ENCODE measurements around the gene SLC30A2.
A peak's percentile ranks its signal among the peaks of the same experiment; 100 is the strongest.

Gene SLC30A2

GRCh38 chr1:26023826-26024225 lies 22.1 kb downstream of the SLC30A2 start:
- Histone ChIP-seq H3K4me1 (ENCODE audit: control insufficient read depth in 1 of 2, insufficient read depth in 2 of 2, low read length in 2 of 2) (no peaks in the 10 kb centered on the region), H3K9me3 (ENCODE audit: control insufficient read depth in 1 of 2, low read length in 2 of 2) (no peaks in the 10 kb centered on the region), H3K4me3 (ENCODE audit: low read depth in 1 of 2, low read length in 2 of 2) (no peak overlapping the region), H3K27me3 (ENCODE audit: control insufficient read depth in 1 of 2, insufficient read depth in 2 of 2, low read length in 2 of 2) (no peaks in the 10 kb centered on the region), H3K9ac (ENCODE audit: low read depth in 1 of 2, low read length in 2 of 2) (no peak overlapping the region), H3K27ac (ENCODE audit: low read depth, low read length) (no peak overlapping the region), H3K36me3 (ENCODE audit: control insufficient read depth in 1 of 2, insufficient read depth in 2 of 2, low read length in 2 of 2) (no peaks in the 10 kb centered on the region)

- Histone ChIP-seq H3K9me3 (ENCODE audit: control insufficient read depth in 1 of 2, low read length in 2 of 2) (no peaks in the 10 kb centered on the region), H3K4me3 (ENCODE audit: low read depth in 1 of 2, low read length in 2 of 2) (no peak overlapping the region), H3K27ac (ENCODE audit: low read depth, low read length) (no peak overlapping the region), H3K27me3 (ENCODE audit: control insufficient read depth in 1 of 2, insufficient read depth in 2 of 2, low read length in 2 of 2) (no peaks in the 10 kb centered on the region), H3K36me3 (ENCODE audit: control insufficient read depth in 1 of 2, insufficient read depth in 2 of 2, low read length in 2 of 2) (no peaks in the 10 kb centered on the region), H3K4me1 (ENCODE audit: control insufficient read depth in 1 of 2, insufficient read depth in 2 of 2, low read length in 2 of 2) (no peaks in the 10 kb centered on the region), H3K9ac (ENCODE audit: low read depth in 1 of 2, low read length in 2 of 2) (no peak overlapping the region)
These were observed 22.9 kb downstream of the SLC30A2 start for GRCh38 chr1:26023009-26023408.

- Histone ChIP-seq H3K4me1 (ENCODE audit: control insufficient read depth in 1 of 2, insufficient read depth in 2 of 2, low read length in 2 of 2) (no peaks in the 10 kb centered on the region), H3K9ac (ENCODE audit: low read depth in 1 of 2, low read length in 2 of 2) (no peak overlapping the region), H3K27me3 (ENCODE audit: control insufficient read depth in 1 of 2, insufficient read depth in 2 of 2, low read length in 2 of 2) (no peaks in the 10 kb centered on the region), H3K36me3 (ENCODE audit: control insufficient read depth in 1 of 2, insufficient read depth in 2 of 2, low read length in 2 of 2) (no peaks in the 10 kb centered on the region), H3K27ac (ENCODE audit: low read depth, low read length) (no peak overlapping the region), H3K4me3 (ENCODE audit: low read depth in 1 of 2, low read length in 2 of 2) (no peak overlapping the region), H3K9me3 (ENCODE audit: control insufficient read depth in 1 of 2, low read length in 2 of 2) (no peaks in the 10 kb centered on the region)
These were observed 23.5 kb downstream of the SLC30A2 start for GRCh38 chr1:26022404-26022779.

GRCh38 chr1:26021647-26022403 lies 24.1 kb downstream of the SLC30A2 start, which contains the start of gene EXTL1:
Gene EXTL1 (plus strand): TSS chr1:26021775. CDS start chr1:26022647, 872 bp downstream.
- Histone ChIP-seq H3K9ac (ENCODE audit: low read depth in 1 of 2, low read length in 2 of 2) (no peak within 1 kb of the TSS), H3K27me3 (ENCODE audit: control insufficient read depth in 1 of 2, insufficient read depth in 2 of 2, low read length in 2 of 2) (no peaks in the 10 kb centered on the region), H3K4me3 (ENCODE audit: low read depth in 1 of 2, low read length in 2 of 2) (peak within 1 kb of the TSS in 1 of 2 donors; percentile 22), H3K27ac (ENCODE audit: low read depth, low read length) (no peak within 1 kb of the TSS), H3K9me3 (ENCODE audit: control insufficient read depth in 1 of 2, low read length in 2 of 2) (no peaks in the 10 kb centered on the region), H3K36me3 (ENCODE audit: control insufficient read depth in 1 of 2, insufficient read depth in 2 of 2, low read length in 2 of 2) (no peaks in the 10 kb centered on the region), H3K4me1 (ENCODE audit: control insufficient read depth in 1 of 2, insufficient read depth in 2 of 2, low read length in 2 of 2) (peaks cover 0 to 4% of the 10 kb centered on the region in 2 donors)

GRCh38 chr1:26020941-26021646 lies 24.8 kb downstream of the SLC30A2 start:
- peaks cover 0 to 6% of the 10 kb centered on the region in 2 donors for H3K4me1 ChIP-seq (ENCODE audit: control insufficient read depth in 1 of 2, insufficient read depth in 2 of 2, low read length in 2 of 2)
- H3K9ac ChIP-seq (ENCODE audit: low read depth in 1 of 2, low read length in 2 of 2), result no peak overlapping the region
- H3K27me3 ChIP-seq (ENCODE audit: control insufficient read depth in 1 of 2, insufficient read depth in 2 of 2, low read length in 2 of 2), result no peaks in the 10 kb centered on the region
- H3K4me3 ChIP-seq (ENCODE audit: low read depth in 1 of 2, low read length in 2 of 2), result no peak overlapping the region
- no peak overlapping the region for H3K27ac ChIP-seq (ENCODE audit: low read depth, low read length)
- H3K36me3 ChIP-seq (ENCODE audit: control insufficient read depth in 1 of 2, insufficient read depth in 2 of 2, low read length in 2 of 2), result no peaks in the 10 kb centered on the region
- H3K9me3 ChIP-seq (ENCODE audit: control insufficient read depth in 1 of 2, low read length in 2 of 2), result no peaks in the 10 kb centered on the region

- Histone ChIP-seq H3K27ac (ENCODE audit: low read depth, low read length) (no peak overlapping the region), H3K9ac (ENCODE audit: low read depth in 1 of 2, low read length in 2 of 2) (no peak overlapping the region), H3K4me3 (ENCODE audit: low read depth in 1 of 2, low read length in 2 of 2) (no peak overlapping the region), H3K27me3 (ENCODE audit: control insufficient read depth in 1 of 2, insufficient read depth in 2 of 2, low read length in 2 of 2) (no peaks in the 10 kb centered on the region), H3K9me3 (ENCODE audit: control insufficient read depth in 1 of 2, low read length in 2 of 2) (no peaks in the 10 kb centered on the region), H3K36me3 (ENCODE audit: control insufficient read depth in 1 of 2, insufficient read depth in 2 of 2, low read length in 2 of 2) (no peaks in the 10 kb centered on the region), H3K4me1 (ENCODE audit: control insufficient read depth in 1 of 2, insufficient read depth in 2 of 2, low read length in 2 of 2) (peaks cover 0 to 6% of the 10 kb centered on the region in 2 donors)
These were observed 25.6 kb downstream of the SLC30A2 start for GRCh38 chr1:26020330-26020768.

- no peaks in the 10 kb centered on the region for H3K36me3 ChIP-seq (ENCODE audit: control insufficient read depth in 1 of 2, insufficient read depth in 2 of 2, low read length in 2 of 2)
- no peak overlapping the region for H3K9ac ChIP-seq (ENCODE audit: low read depth in 1 of 2, low read length in 2 of 2)
- H3K27ac ChIP-seq (ENCODE audit: low read depth, low read length), result no peak overlapping the region
- H3K9me3 ChIP-seq (ENCODE audit: control insufficient read depth in 1 of 2, low read length in 2 of 2), result no peaks in the 10 kb centered on the region
- no peaks in the 10 kb centered on the region for H3K27me3 ChIP-seq (ENCODE audit: control insufficient read depth in 1 of 2, insufficient read depth in 2 of 2, low read length in 2 of 2)
- no peak overlapping the region for H3K4me3 ChIP-seq (ENCODE audit: low read depth in 1 of 2, low read length in 2 of 2)
- H3K4me1 ChIP-seq (ENCODE audit: control insufficient read depth in 1 of 2, insufficient read depth in 2 of 2, low read length in 2 of 2), result peaks cover 0 to 6% of the 10 kb centered on the region in 2 donors
These were observed 26.1 kb downstream of the SLC30A2 start for GRCh38 chr1:26019641-26020315.

- Histone ChIP-seq H3K36me3 (ENCODE audit: control insufficient read depth in 1 of 2, insufficient read depth in 2 of 2, low read length in 2 of 2) (no peaks in the 10 kb centered on the region), H3K27ac (ENCODE audit: low read depth, low read length) (no peak overlapping the region), H3K9ac (ENCODE audit: low read depth in 1 of 2, low read length in 2 of 2) (no peak overlapping the region), H3K27me3 (ENCODE audit: control insufficient read depth in 1 of 2, insufficient read depth in 2 of 2, low read length in 2 of 2) (no peaks in the 10 kb centered on the region), H3K4me3 (ENCODE audit: low read depth in 1 of 2, low read length in 2 of 2) (no peak overlapping the region), H3K4me1 (ENCODE audit: control insufficient read depth in 1 of 2, insufficient read depth in 2 of 2, low read length in 2 of 2) (peaks cover 0 to 6% of the 10 kb centered on the region in 2 donors), H3K9me3 (ENCODE audit: control insufficient read depth in 1 of 2, low read length in 2 of 2) (no peaks in the 10 kb centered on the region)
These were observed 28.3 kb downstream of the SLC30A2 start for GRCh38 chr1:26017606-26018005.

- Histone ChIP-seq H3K4me1 (ENCODE audit: control insufficient read depth in 1 of 2, insufficient read depth in 2 of 2, low read length in 2 of 2) (peaks cover 0 to 6% of the 10 kb centered on the region in 2 donors), H3K4me3 (ENCODE audit: low read depth in 1 of 2, low read length in 2 of 2) (no peak overlapping the region), H3K9me3 (ENCODE audit: control insufficient read depth in 1 of 2, low read length in 2 of 2) (no peaks in the 10 kb centered on the region), H3K36me3 (ENCODE audit: control insufficient read depth in 1 of 2, insufficient read depth in 2 of 2, low read length in 2 of 2) (no peaks in the 10 kb centered on the region), H3K27me3 (ENCODE audit: control insufficient read depth in 1 of 2, insufficient read depth in 2 of 2, low read length in 2 of 2) (no peaks in the 10 kb centered on the region), H3K9ac (ENCODE audit: low read depth in 1 of 2, low read length in 2 of 2) (no peak overlapping the region), H3K27ac (ENCODE audit: low read depth, low read length) (no peak overlapping the region)
These were observed 28.9 kb downstream of the SLC30A2 start for GRCh38 chr1:26016953-26017545.

Measured in duodenal mucosa (tissue), 2 donors.